Measurements from ENCODE around the gene A2ML1.
"Not testable (repeated sequence)": the region's sequence is repeated elsewhere in the genome, so short reads cannot be mapped to it uniquely, and the experiment has no call there.

A2ML1 gene

GRCh38 chr12:8905546-8905945, 83.1 kb downstream of the A2ML1 start:
- no peaks in the 10 kb centered on the region for H3K36me3 Mint-ChIP-seq (ENCODE audit: insufficient read depth)
- ATAC-seq (replicated peaks; ENCODE audit: extremely low read depth, poor library complexity, severe bottlenecking), result no peak
- peaks cover 11% of the 10 kb centered on the region for H3K27me3 Mint-ChIP-seq
- no peaks in the 10 kb centered on the region for H3K4me1 Mint-ChIP-seq
- H3K4me3 Mint-ChIP-seq, result no peak overlapping the region
- H3K9me3 Mint-ChIP-seq, result no peaks in the 10 kb centered on the region
- H3K27ac Mint-ChIP-seq (ENCODE audit: low read depth), result no peak overlapping the region
- DNase-seq (ENCODE audit: low spot score in 2 of 2), result no peak

GRCh38 chr12:8906266-8907180, 84.1 kb downstream of the A2ML1 start:
- H3K36me3 Mint-ChIP-seq (ENCODE audit: insufficient read depth), result no peaks in the 10 kb centered on the region
- no peaks in the 10 kb centered on the region for H3K4me1 Mint-ChIP-seq
- ATAC-seq (replicated peaks; ENCODE audit: extremely low read depth, poor library complexity, severe bottlenecking) (no peak), DNase-seq (ENCODE audit: low spot score in 2 of 2) (no peak)
- no peak overlapping the region for H3K4me3 Mint-ChIP-seq
- H3K27ac Mint-ChIP-seq (ENCODE audit: low read depth), result no peak overlapping the region
- no peaks in the 10 kb centered on the region for H3K9me3 Mint-ChIP-seq
- peaks cover 11% of the 10 kb centered on the region for H3K27me3 Mint-ChIP-seq

- H3K27ac Mint-ChIP-seq (ENCODE audit: low read depth), result no peak overlapping the region
These were observed 85.1 kb downstream of the A2ML1 start for GRCh38 chr12:8907513-8907912.

GRCh38 chr12:8909752-8910151, 87.3 kb downstream of the A2ML1 start:
- no peaks in the 10 kb centered on the region for H3K27me3 Mint-ChIP-seq
- H3K27ac Mint-ChIP-seq (ENCODE audit: low read depth), result no peak overlapping the region
- H3K4me1 Mint-ChIP-seq, result peaks cover 13% of the 10 kb centered on the region
- ATAC-seq (replicated peaks; ENCODE audit: extremely low read depth, poor library complexity, severe bottlenecking), result no peak
- H3K4me3 Mint-ChIP-seq, result no peak overlapping the region
- peaks cover 4% of the 10 kb centered on the region for H3K36me3 Mint-ChIP-seq (ENCODE audit: insufficient read depth)
- DNase-seq (ENCODE audit: low spot score in 2 of 2), result no peak
- no peaks in the 10 kb centered on the region for H3K9me3 Mint-ChIP-seq

More at GRCh38 chr12:8907513-8907912, 85.1 kb downstream of the A2ML1 start:
- DNase-seq (ENCODE audit: low spot score in 2 of 2), result no peak
- H3K9me3 Mint-ChIP-seq, result no peaks in the 10 kb centered on the region
- H3K36me3 Mint-ChIP-seq (ENCODE audit: insufficient read depth), result no peaks in the 10 kb centered on the region
- H3K27me3 Mint-ChIP-seq, result peaks cover 11% of the 10 kb centered on the region
- H3K4me1 Mint-ChIP-seq, result no peaks in the 10 kb centered on the region
- ATAC-seq (replicated peaks; ENCODE audit: extremely low read depth, poor library complexity, severe bottlenecking), result no peak
- H3K4me3 Mint-ChIP-seq, result no peak overlapping the region

GRCh38 chr12:8911606-8912268, 89.3 kb downstream of the A2ML1 start:
- H3K4me3 Mint-ChIP-seq, result no peak overlapping the region
- H3K4me1 Mint-ChIP-seq, result peaks cover 13% of the 10 kb centered on the region
- peaks cover 4% of the 10 kb centered on the region for H3K36me3 Mint-ChIP-seq (ENCODE audit: insufficient read depth)
- no peaks in the 10 kb centered on the region for H3K9me3 Mint-ChIP-seq
- no peak overlapping the region for H3K27ac Mint-ChIP-seq (ENCODE audit: low read depth)
- no peaks in the 10 kb centered on the region for H3K27me3 Mint-ChIP-seq
- DNase-seq (ENCODE audit: low spot score in 2 of 2), result no peak
- no peak for ATAC-seq (replicated peaks; ENCODE audit: extremely low read depth, poor library complexity, severe bottlenecking)

GRCh38 chr12:8912914-8913313, 90.5 kb downstream of the A2ML1 start:
- Mint-ChIP-seq H3K9me3 (no peaks in the 10 kb centered on the region), H3K36me3 (ENCODE audit: insufficient read depth) (peaks cover 4% of the 10 kb centered on the region), H3K4me3 (no peak overlapping the region), H3K27ac (ENCODE audit: low read depth) (no peak overlapping the region), H3K27me3 (no peaks in the 10 kb centered on the region), H3K4me1 (peaks cover 13% of the 10 kb centered on the region)
- no peak for ATAC-seq (replicated peaks; ENCODE audit: extremely low read depth, poor library complexity, severe bottlenecking)
- no peak for DNase-seq (ENCODE audit: low spot score in 2 of 2)

GRCh38 chr12:8913702-8914032, 91.2 kb downstream of the A2ML1 start:
- Mint-ChIP-seq H3K4me3 (no peak overlapping the region), H3K36me3 (ENCODE audit: insufficient read depth) (peaks cover 6% of the 10 kb centered on the region), H3K9me3 (no peaks in the 10 kb centered on the region), H3K27ac (ENCODE audit: low read depth) (no peak overlapping the region), H3K27me3 (no peaks in the 10 kb centered on the region), H3K4me1 (peaks cover 13% of the 10 kb centered on the region)
- DNase-seq (ENCODE audit: low spot score in 2 of 2), result no peak
- no peak for ATAC-seq (replicated peaks; ENCODE audit: extremely low read depth, poor library complexity, severe bottlenecking)

GRCh38 chr12:8914033-8914715, 91.8 kb downstream of the A2ML1 start, which contains the start of gene PHC1:
Gene PHC1, plus strand, starts transcription at chr12:8914509. Its CDS starts 3,169 bp downstream, at chr12:8917678.
- ATAC-seq (replicated peaks; ENCODE audit: extremely low read depth, poor library complexity, severe bottlenecking), result peak; percentile 66
- not testable (repeated sequence) for H3K36me3 Mint-ChIP-seq (ENCODE audit: insufficient read depth); H3K27ac Mint-ChIP-seq (ENCODE audit: low read depth); H3K9me3 Mint-ChIP-seq; H3K27me3 Mint-ChIP-seq; H3K4me3 Mint-ChIP-seq
- peaks cover 13% of the 10 kb centered on the region for H3K4me1 Mint-ChIP-seq
- DNase-seq (ENCODE audit: low spot score in 2 of 2), result peak; percentile 37 to 39

GRCh38 chr12:8914716-8915526, 92.5 kb downstream of the A2ML1 start:
- ATAC-seq (replicated peaks; ENCODE audit: extremely low read depth, poor library complexity, severe bottlenecking) (peak; percentile 73), DNase-seq (ENCODE audit: low spot score in 2 of 2) (peak; percentile 32 to 37)
- Mint-ChIP-seq H3K36me3 (ENCODE audit: insufficient read depth) (peaks cover 6% of the 10 kb centered on the region), H3K27ac (ENCODE audit: low read depth) (no peak overlapping the region), H3K27me3 (no peaks in the 10 kb centered on the region), H3K4me1 (peaks cover 13% of the 10 kb centered on the region), H3K9me3 (no peaks in the 10 kb centered on the region), H3K4me3 (no peak overlapping the region)

- Mint-ChIP-seq H3K4me1 (peaks cover 13% of the 10 kb centered on the region), H3K36me3 (ENCODE audit: insufficient read depth) (peaks cover 12% of the 10 kb centered on the region), H3K27me3 (no peaks in the 10 kb centered on the region), H3K9me3 (no peaks in the 10 kb centered on the region), H3K27ac (ENCODE audit: low read depth) (no peak overlapping the region), H3K4me3 (no peak overlapping the region)
- no peak for ATAC-seq (replicated peaks; ENCODE audit: extremely low read depth, poor library complexity, severe bottlenecking)
- DNase-seq (ENCODE audit: low spot score in 2 of 2), result no peak
These were observed 93.7 kb downstream of the A2ML1 start for GRCh38 chr12:8916154-8916553.

GRCh38 chr12:8917031-8917430, 94.6 kb downstream of the A2ML1 start:
- H3K27me3 Mint-ChIP-seq, result no peaks in the 10 kb centered on the region
- H3K27ac Mint-ChIP-seq (ENCODE audit: low read depth), result no peak overlapping the region
- H3K36me3 Mint-ChIP-seq (ENCODE audit: insufficient read depth), result peaks cover 16% of the 10 kb centered on the region
- peaks cover 13% of the 10 kb centered on the region for H3K4me1 Mint-ChIP-seq
- ATAC-seq (replicated peaks; ENCODE audit: extremely low read depth, poor library complexity, severe bottlenecking), result no peak
- H3K9me3 Mint-ChIP-seq, result no peaks in the 10 kb centered on the region
- DNase-seq (ENCODE audit: low spot score in 2 of 2), result no peak
- H3K4me3 Mint-ChIP-seq, result no peak overlapping the region

GRCh38 chr12:8917751-8918150, 95.3 kb downstream of the A2ML1 start:
- Mint-ChIP-seq H3K27ac (ENCODE audit: low read depth) (no peak overlapping the region), H3K4me3 (no peak overlapping the region), H3K27me3 (no peaks in the 10 kb centered on the region), H3K36me3 (ENCODE audit: insufficient read depth) (peaks cover 18% of the 10 kb centered on the region), H3K4me1 (peaks cover 13% of the 10 kb centered on the region), H3K9me3 (no peaks in the 10 kb centered on the region)
- DNase-seq (ENCODE audit: low spot score in 2 of 2) (no peak), ATAC-seq (replicated peaks; ENCODE audit: extremely low read depth, poor library complexity, severe bottlenecking) (no peak)
